ENCODE measurements around the gene BID. TPM values are rescaled to one million over a fixed set of nuclear protein-coding genes. Genes with fewer than 3 reads are reported as not detected.

The BID gene
- polyA plus RNA-seq (2012; ENCODE audit: insufficient read length, low read depth) = 114 TPM

GRCh38 chr22:17774206-17774925 lies at the start of gene BID:
TSS of gene BID (minus strand) at chr22:17774469. CDS start at chr22:17750116, 24,353 bp downstream.
- TF ChIP-seq SIN3A (IDR thresholded peaks at IDR 0.05; ENCODE audit: borderline replicate concordance, insufficient read depth, low read length) = no peak
- no peak for TF ChIP-seq FOXP2 (optimal IDR thresholded peaks at IDR 0.05; ENCODE audit: borderline replicate concordance, extremely low read depth, extremely low read length, insufficient read depth)
- TF ChIP-seq TAF1 (IDR thresholded peaks at IDR 0.05; ENCODE audit: borderline replicate concordance, insufficient read depth, low read length) = no peak
- no peak for TF ChIP-seq REST (IDR thresholded peaks at IDR 0.05; ENCODE audit: insufficient read depth in 1 of 2, low read depth in 2 of 2, low read length in 2 of 2)
- TF ChIP-seq POLR2AphosphoS5 (IDR thresholded peaks at IDR 0.05; ENCODE audit: low read depth, low read length) = no peak

DNA sequence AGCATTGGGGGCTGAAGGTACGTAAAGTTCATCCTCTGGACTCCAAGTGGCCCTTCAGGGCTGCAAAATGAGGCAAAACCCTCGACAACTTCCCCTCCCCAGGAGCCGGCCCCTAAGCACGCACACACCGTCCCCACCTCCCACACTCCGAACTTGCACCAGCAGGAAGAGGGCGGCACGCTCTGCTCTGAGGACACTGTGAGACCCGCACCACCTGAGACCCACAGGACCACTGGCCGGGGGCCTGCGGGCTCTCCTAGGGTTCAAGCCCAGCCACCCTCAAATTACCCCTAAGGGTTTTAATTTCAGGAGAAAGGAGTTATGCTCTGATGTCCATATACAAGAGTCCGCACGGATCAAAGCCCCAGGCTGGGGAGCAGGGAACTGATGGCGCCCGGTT lies 49.7 kb upstream of the BID start:
- TF ChIP-seq POLR2AphosphoS5 (IDR thresholded peaks at IDR 0.05; ENCODE audit: low read depth, low read length) = no peak
- TF ChIP-seq FOXP2 (optimal IDR thresholded peaks at IDR 0.05; ENCODE audit: borderline replicate concordance, extremely low read depth, extremely low read length, insufficient read depth) = no peak
- no peak for TF ChIP-seq SIN3A (IDR thresholded peaks at IDR 0.05; ENCODE audit: borderline replicate concordance, insufficient read depth, low read length)

DNA sequence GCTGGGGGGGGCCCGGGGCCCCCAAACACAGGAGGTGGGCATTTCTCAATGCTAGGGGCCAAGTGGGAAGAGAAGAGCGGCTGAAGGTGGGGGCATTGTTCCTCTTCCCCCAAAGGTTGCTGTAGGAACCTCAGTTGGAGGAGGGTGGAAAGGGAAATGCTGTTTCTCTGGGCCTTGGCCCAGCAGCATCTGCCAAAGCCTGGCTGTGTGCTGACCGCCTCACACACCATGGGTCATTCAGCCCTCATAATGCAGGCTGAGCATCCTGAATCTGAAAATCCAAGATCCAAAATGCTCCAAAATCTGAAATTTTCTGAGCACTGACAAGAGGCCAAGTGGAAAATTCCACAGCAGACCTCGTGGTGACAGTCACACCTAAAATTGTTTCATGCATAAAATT lies 49.0 kb upstream of the BID start:
- TF ChIP-seq REST (IDR thresholded peaks at IDR 0.05; ENCODE audit: insufficient read depth in 1 of 2, low read depth in 2 of 2, low read length in 2 of 2) = no peak

- TF ChIP-seq POLR2AphosphoS5 (IDR thresholded peaks at IDR 0.05; ENCODE audit: low read depth, low read length) (no peak), SIN3A (IDR thresholded peaks at IDR 0.05; ENCODE audit: borderline replicate concordance, insufficient read depth, low read length) (no peak), REST (IDR thresholded peaks at IDR 0.05; ENCODE audit: insufficient read depth in 1 of 2, low read depth in 2 of 2, low read length in 2 of 2) (no peak), TAF1 (IDR thresholded peaks at IDR 0.05; ENCODE audit: borderline replicate concordance, insufficient read depth, low read length) (no peak), FOXP2 (optimal IDR thresholded peaks at IDR 0.05; ENCODE audit: borderline replicate concordance, extremely low read depth, extremely low read length, insufficient read depth) (no peak)
These were observed 47.8 kb upstream of the BID start for GRCh38 chr22:17822087-17822486.

DNA sequence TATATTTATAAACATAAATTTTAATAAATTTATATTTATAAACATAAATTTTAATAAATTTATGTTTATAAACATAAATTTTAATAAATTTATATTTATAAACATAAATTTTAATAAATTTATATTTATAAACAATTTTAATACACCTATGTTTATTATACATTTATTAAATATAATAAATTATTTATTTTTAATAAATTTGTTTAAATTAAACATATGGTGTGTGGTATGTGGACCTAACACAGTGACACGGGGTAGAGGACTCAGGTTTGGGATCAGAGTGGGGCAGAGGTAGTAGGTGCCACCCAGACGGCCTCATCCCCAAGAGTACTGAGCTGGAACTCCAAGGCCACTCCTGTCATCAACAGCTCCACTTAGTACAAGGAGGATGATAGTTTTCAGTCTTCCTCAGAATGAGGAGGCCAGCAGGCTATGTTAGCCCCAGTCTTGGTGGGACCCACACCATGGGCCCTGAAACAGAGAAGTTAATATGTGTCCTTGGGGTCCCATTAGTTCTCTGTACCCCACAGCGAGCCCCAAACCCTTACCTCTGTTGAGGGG lies 46.7 kb upstream of the BID start:
- TF ChIP-seq FOXP2 (optimal IDR thresholded peaks at IDR 0.05; ENCODE audit: borderline replicate concordance, extremely low read depth, extremely low read length, insufficient read depth) (no peak), SIN3A (IDR thresholded peaks at IDR 0.05; ENCODE audit: borderline replicate concordance, insufficient read depth, low read length) (no peak), REST (IDR thresholded peaks at IDR 0.05; ENCODE audit: insufficient read depth in 1 of 2, low read depth in 2 of 2, low read length in 2 of 2) (no peak), POLR2AphosphoS5 (IDR thresholded peaks at IDR 0.05; ENCODE audit: low read depth, low read length) (no peak), TAF1 (IDR thresholded peaks at IDR 0.05; ENCODE audit: borderline replicate concordance, insufficient read depth, low read length) (no peak)
